Gastroesophageal sphincter (tissue), 3 donors: Measurements from ENCODE around the gene LHX2.

Source experiments
- CTCF ChIP-seq, 4 experiments: fragments of 200-600 bp in 2 of 4; fragments of 450-650 bp in 2 of 4; sonication (generic) in 1 of 4; IDR thresholded peaks; one replicate each; pipeline ENCODE4 v1.5.1; 2017 to 2019; ENCODE audit warnings: antibody characterized with exemption in 4 of 4, mild to moderate bottlenecking in 2 of 4, moderate library complexity in 2 of 4
- POLR2A ChIP-seq, 2 donors: fragments of 450-650 bp; IDR thresholded peaks; one replicate each; pipeline ENCODE4 v1.6.1; 2017; ENCODE audit warnings: antibody characterized with exemption in 2 of 2, mild to moderate bottlenecking in 2 of 2, moderate library complexity in 1 of 2

- TF ChIP-seq CTCF (IDR thresholded peaks at IDR 0.05), result no peak
- no peak for TF ChIP-seq POLR2A (IDR thresholded peaks at IDR 0.05)
Observed at GRCh38 chr9:123990427-123990826, 21.1 kb upstream of the LHX2 start.
